HUES6 (cell line): ENCODE data around the gene HOXB7.

Experiments used
- H3K27ac ChIP-seq: 2 replicates; pipeline ENCODE4 v1.7.0; 2013; ENCODE audit warnings: low read depth, mild to moderate bottlenecking, low read length, inconsistent platforms
- H3K27me3 ChIP-seq: 2 replicates; pipeline ENCODE4 v1.6.1; 2013; ENCODE audit warnings: low read length; ENCODE audit not compliant: control insufficient read depth, insufficient read depth
- H3K36me3 ChIP-seq: 2 replicates; pipeline ENCODE4 v1.6.1; 2013; ENCODE audit warnings: low read length; ENCODE audit not compliant: control insufficient read depth, insufficient read depth
- H3K4me1 ChIP-seq: 2 replicates; pipeline ENCODE4 v1.6.1; 2013; ENCODE audit warnings: low read length; ENCODE audit not compliant: control insufficient read depth, insufficient read depth
- H3K4me3 ChIP-seq: 2 replicates; pipeline ENCODE4 v1.5.1; 2013; ENCODE audit warnings: low read depth, low read length
- H3K9ac ChIP-seq: one replicate; pipeline ENCODE4 v1.6.1; 2013; ENCODE audit warnings: mild to moderate bottlenecking, low read length
- H3K9me3 ChIP-seq: 2 replicates; pipeline ENCODE4 v1.6.1; 2013; ENCODE audit warnings: low read depth, low read length; ENCODE audit not compliant: control insufficient read depth, insufficient read depth

HOXB7 gene

GRCh38 chr17:48566717-48567116 lies 44.1 kb downstream of the HOXB7 start:
- Histone ChIP-seq H3K27ac (no peak overlapping the region), H3K4me3 (no peak overlapping the region; the same call in 1 of the 2 replicates), H3K9ac (peak overlapping the region; percentile 55), H3K4me1 (peaks cover 80% of the 10 kb centered on the region), H3K36me3 (no peaks in the 10 kb centered on the region), H3K9me3 (0 out of 2 replicates have a peak, but pooled peaks cover 2% of the 10 kb centered on the region), H3K27me3 (peaks cover 100% of the 10 kb centered on the region)

DNA sequence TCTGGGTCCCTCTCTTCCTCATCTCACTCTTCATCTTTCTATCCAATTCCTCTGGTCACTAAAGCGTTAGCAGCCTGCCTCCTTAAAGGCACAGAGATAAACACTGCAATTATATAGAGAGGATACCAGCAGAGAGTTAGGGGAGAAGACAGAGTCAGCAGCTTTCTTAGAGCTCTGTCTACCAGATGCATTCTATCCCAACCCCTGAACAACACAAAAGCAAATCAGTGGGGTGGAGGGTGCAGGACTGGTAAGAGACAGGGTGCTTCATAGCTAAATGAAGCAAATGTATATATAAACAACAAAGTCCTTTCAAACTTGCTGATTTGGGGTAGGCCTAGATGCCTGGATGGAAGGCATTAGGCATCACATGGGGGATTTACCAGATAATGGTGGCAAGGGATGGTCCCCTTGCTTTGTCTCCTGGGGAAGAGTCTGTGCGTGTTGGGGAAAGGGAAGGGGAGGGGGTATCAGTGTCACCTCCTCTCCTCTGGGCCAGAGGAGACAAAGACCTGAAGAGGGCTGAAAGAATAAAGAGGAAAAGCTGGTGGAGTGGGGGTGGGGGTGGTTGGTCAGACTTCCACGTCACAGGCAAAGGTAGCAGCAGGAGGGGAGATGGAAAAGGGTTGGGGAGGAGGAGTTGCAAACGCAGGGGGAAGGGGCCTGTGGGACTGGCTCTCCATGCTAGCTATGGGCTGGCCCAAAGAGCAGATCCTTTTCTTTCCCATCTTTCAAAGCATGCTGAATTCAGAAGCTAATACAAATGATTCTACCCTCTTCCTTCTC lies 44.7 kb downstream of the HOXB7 start:
- H3K9me3 ChIP-seq: 0 out of 2 replicates have a peak, but pooled peaks cover 2% of the 10 kb centered on the region
- H3K36me3 ChIP-seq: no peaks in the 10 kb centered on the region
- no peak overlapping the region for H3K27ac ChIP-seq
- peak overlapping the region; percentile 20; the same call in 1 of the 2 replicates for H3K4me3 ChIP-seq
- H3K27me3 ChIP-seq: peaks cover 100% of the 10 kb centered on the region
- peaks cover 75% of the 10 kb centered on the region for H3K4me1 ChIP-seq
- H3K9ac ChIP-seq: peak overlapping the region; percentile 55

GRCh38 chr17:48565022-48565554 lies 45.7 kb downstream of the HOXB7 start:
- Histone ChIP-seq H3K4me3 (peak overlapping the region; percentile 56; the same call in 1 of the 2 replicates), H3K9me3 (0 out of 2 replicates have a peak, but pooled peaks cover 2% of the 10 kb centered on the region), H3K27me3 (peaks cover 100% of the 10 kb centered on the region), H3K9ac (peak overlapping the region; percentile 75), H3K4me1 (peaks cover 66% of the 10 kb centered on the region), H3K27ac (no peak overlapping the region), H3K36me3 (no peaks in the 10 kb centered on the region)

DNA sequence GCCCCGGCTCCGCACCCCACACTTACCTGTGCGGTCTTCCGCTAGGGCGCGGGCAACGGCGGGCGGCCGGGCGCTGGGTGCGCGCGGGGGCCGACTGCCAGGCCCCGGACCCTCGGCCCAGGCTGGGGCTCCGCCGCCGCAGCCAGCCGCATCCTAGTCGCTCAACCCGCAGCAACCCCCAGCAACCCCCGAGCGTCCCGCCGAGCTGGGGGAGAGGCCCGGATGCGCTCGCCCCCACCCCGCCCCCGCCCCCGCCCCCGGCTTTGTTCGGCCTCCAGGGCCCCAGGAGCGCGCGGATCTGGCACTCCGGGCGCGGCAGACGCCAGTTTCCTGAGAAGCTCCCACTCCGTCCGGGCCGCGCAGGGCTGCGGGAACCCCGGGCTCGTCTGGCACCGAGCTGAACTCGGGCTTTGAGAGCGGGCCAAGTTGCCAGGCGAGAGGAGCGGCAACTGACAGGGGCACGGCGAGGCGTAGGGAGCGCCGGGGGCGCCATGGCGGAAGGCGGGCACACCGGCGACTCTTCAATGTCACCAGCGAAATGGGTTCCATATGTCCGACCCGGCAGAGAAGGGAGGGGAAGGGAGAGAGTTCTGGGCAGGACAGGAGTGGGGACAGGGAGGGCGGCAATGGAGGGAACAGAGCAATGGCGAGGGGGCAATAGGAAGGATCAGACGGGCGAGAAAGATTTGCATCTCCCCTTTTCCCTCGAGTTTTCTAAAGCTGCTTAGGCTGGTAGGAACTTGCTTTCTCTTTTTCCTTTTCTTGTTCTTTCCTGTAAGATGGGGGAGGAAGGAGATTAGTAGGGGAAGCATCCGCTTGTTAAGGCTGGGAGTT lies 46.4 kb downstream of the HOXB7 start:
- Histone ChIP-seq H3K27ac (no peak overlapping the region), H3K4me3 (peak overlapping the region; percentile 56), H3K36me3 (no peaks in the 10 kb centered on the region), H3K27me3 (peaks cover 100% of the 10 kb centered on the region), H3K9me3 (0 out of 2 replicates have a peak, but pooled peaks cover 2% of the 10 kb centered on the region), H3K9ac (peak overlapping the region; percentile 75), H3K4me1 (peaks cover 68% of the 10 kb centered on the region)

DNA sequence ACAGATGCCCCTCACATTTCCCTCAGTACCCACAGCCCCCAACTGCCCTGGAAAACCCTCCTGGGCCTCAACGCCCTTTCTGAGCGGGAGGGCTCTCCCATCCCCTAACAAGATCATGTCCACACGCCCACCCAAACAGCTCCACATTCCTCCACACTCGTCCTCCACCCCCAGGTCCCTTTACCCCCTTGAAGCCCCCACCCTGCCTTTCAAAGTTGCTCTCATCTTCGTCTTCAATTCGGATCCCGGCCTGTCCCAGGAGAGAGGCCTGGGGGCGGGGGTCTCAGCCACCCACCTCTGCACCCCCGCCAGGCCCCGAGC lies 47.0 kb downstream of the HOXB7 start:
- H3K9ac ChIP-seq: no peak overlapping the region
- H3K36me3 ChIP-seq: no peaks in the 10 kb centered on the region

GRCh38 chr17:48563385-48563838 lies 47.4 kb downstream of the HOXB7 start:
- peaks cover 100% of the 10 kb centered on the region for H3K27me3 ChIP-seq
- H3K9ac ChIP-seq: no peak overlapping the region

More for the DNA sequence above, 47.0 kb downstream of the HOXB7 start:
- Histone ChIP-seq H3K4me3 (peak overlapping the region; percentile 9; the same call in 1 of the 2 replicates), H3K4me1 (peaks cover 69% of the 10 kb centered on the region), H3K27ac (no peak overlapping the region), H3K27me3 (peaks cover 100% of the 10 kb centered on the region), H3K9me3 (0 out of 2 replicates have a peak, but pooled peaks cover 2% of the 10 kb centered on the region)

DNA sequence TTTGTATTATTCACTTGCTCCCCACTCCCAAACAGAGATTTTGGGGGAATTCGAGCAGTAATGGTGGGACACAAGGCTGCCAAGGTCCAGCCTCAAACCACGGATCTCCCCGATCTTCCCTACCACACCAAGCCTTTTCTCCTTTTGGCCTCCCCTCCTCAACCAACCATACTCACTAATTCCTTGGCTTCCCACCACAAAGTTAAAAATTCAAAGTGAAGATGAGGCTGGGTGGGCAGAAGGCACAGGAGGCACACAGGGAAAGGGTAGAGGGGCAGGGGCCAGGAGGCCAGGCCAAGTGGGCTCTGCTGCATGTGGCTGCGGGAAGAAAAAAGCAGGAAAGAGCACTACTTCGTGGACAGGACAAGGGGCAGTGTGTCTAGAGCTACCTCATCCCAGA lies 47.9 kb downstream of the HOXB7 start:
- no peaks in the 10 kb centered on the region for H3K36me3 ChIP-seq
- no peak overlapping the region; the same call in 1 of the 2 replicates for H3K4me3 ChIP-seq
- 0 out of 2 replicates have a peak, but pooled peaks cover 2% of the 10 kb centered on the region for H3K9me3 ChIP-seq
- H3K4me1 ChIP-seq: peaks cover 68% of the 10 kb centered on the region
- peaks cover 100% of the 10 kb centered on the region for H3K27me3 ChIP-seq
- no peak overlapping the region; the same call in 1 of the 2 replicates for H3K27ac ChIP-seq
- no peak overlapping the region for H3K9ac ChIP-seq

More at GRCh38 chr17:48563385-48563838, 47.4 kb downstream of the HOXB7 start:
- Histone ChIP-seq H3K36me3 (no peaks in the 10 kb centered on the region), H3K4me3 (peak overlapping the region; percentile 9; the same call in 1 of the 2 replicates), H3K27ac (no peak overlapping the region), H3K4me1 (peaks cover 69% of the 10 kb centered on the region), H3K9me3 (0 out of 2 replicates have a peak, but pooled peaks cover 2% of the 10 kb centered on the region)

- no peak overlapping the region for H3K27ac ChIP-seq
- H3K4me1 ChIP-seq: peaks cover 61% of the 10 kb centered on the region
- peaks cover 100% of the 10 kb centered on the region for H3K27me3 ChIP-seq
- no peaks in the 10 kb centered on the region for H3K36me3 ChIP-seq
- H3K4me3 ChIP-seq: no peak overlapping the region
- no peak overlapping the region for H3K9ac ChIP-seq
- H3K9me3 ChIP-seq: 0 out of 2 replicates have a peak, but pooled peaks cover 2% of the 10 kb centered on the region
Measured at GRCh38 chr17:48561884-48562810, 48.7 kb downstream of the HOXB7 start.

DNA sequence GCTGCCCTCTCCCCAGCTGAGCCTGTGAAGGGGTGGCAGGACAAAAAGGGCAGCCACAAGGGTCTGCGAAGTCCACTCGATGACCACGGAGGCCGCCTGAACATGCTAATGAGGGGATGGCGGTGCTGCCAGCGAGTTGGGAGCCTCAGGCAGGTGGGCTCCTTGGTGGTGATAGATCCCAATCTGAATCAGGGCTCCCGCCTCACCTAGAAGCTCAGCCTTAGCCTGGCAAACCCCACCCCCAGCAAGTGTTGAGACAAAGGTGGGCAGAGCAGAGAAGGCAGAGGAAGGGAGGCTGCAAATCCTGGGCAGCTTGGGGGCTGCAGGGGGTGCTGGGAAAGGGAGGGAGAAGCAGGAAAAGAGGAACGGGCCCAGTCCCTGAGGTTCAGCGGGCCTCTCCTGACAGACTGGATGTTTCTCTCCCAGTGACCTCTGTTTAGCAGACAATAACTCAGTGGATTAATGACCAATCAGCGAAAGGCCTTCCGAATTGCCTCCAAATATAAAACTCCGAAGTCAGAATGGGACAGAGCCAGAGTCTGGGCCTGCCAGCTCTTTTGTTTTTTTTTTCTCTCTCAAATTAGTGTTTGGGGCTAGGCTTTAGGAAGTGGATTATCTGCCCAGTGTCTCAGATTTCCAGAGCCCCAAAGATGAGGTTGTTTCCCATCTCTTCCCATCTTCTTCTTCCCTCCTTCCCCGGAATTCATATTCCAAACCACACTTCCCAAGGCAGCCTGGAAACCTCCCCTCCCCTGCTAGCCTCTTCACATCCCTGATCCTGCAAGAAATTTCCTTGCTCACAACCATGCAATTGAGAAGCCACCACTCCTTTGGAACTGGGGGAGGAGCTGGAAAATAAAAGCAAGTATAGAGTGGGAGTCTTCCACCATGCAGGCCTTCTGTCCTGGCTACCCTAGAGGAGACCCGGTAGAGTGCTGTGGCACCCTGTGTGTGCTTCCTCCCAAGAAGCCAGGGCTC lies 50.7 kb downstream of the HOXB7 start:
- Histone ChIP-seq H3K27me3 (peaks cover 99% of the 10 kb centered on the region), H3K4me1 (peaks cover 47% of the 10 kb centered on the region), H3K27ac (no peak overlapping the region), H3K9me3 (no peaks in the 10 kb centered on the region), H3K4me3 (no peak overlapping the region), H3K36me3 (no peaks in the 10 kb centered on the region), H3K9ac (no peak overlapping the region)
